ENCODE measurements around the gene ANKRD42.
A peak's percentile ranks its signal among the peaks of the same experiment; 100 is the strongest.

The ANKRD42 gene

GRCh38 chr11:83285151-83285770, 91.7 kb downstream of the ANKRD42 start:
- H3K4me2 ChIP-seq (ENCODE audit: insufficient read depth, low read length) = peak overlapping the region; percentile 84
- H2AFZ ChIP-seq (ENCODE audit: low read depth, low read length) = peak overlapping the region; percentile 92
- DNase-seq (no peak), ATAC-seq (ENCODE audit: insufficient read depth, low read depth) (peak; percentile 61)
- peak overlapping the region; percentile 94 for H3K9ac ChIP-seq (ENCODE audit: low read depth, low read length)
- peaks cover 40% of the 10 kb centered on the region for H3K79me2 ChIP-seq (ENCODE audit: insufficient read depth, low read length)
- peak overlapping the region; percentile 71 to 93 for H3K4me3 ChIP-seq (ENCODE audit: low read depth in 1 of 2, low read length in 2 of 2)
- H3K36me3 ChIP-seq (ENCODE audit: insufficient read depth, low read length) = no peaks in the 10 kb centered on the region; the same call in 1 of the 2 replicates
- H3K27me3 ChIP-seq (ENCODE audit: insufficient read depth, low read length, poor library complexity) = no peaks in the 10 kb centered on the region
- H4K20me1 ChIP-seq (ENCODE audit: insufficient read depth, low read length) = no peaks in the 10 kb centered on the region
- peaks cover 34% of the 10 kb centered on the region for H3K4me1 ChIP-seq (ENCODE audit: insufficient read depth, low read length)
- peak overlapping the region; percentile 99 for H3K27ac ChIP-seq (ENCODE audit: low read length)
- H3K9me3 ChIP-seq (ENCODE audit: insufficient read depth, low read length, severe bottlenecking) = no peaks in the 10 kb centered on the region
- no peak for TF ChIP-seq CTCF (IDR thresholded peaks at IDR 0.05; ENCODE audit: borderline replicate concordance, extremely low read depth, low read length, poor library complexity, severe bottlenecking)
- TF ChIP-seq EZH2 (IDR thresholded peaks at IDR 0.05; ENCODE audit: borderline replicate concordance, low read depth, low read length, severe bottlenecking) = no peak

GRCh38 chr11:83285771-83286528, 92.4 kb downstream of the ANKRD42 start, which contains the start of gene CCDC90B:
Gene CCDC90B (minus strand): TSS chr11:83286367. CDS start chr11:83285972, 395 bp downstream.
- H3K27ac ChIP-seq (ENCODE audit: low read length) = peak within 1 kb of the TSS; percentile 99
- no peaks in the 10 kb centered on the region; the same call in 1 of the 2 replicates for H3K36me3 ChIP-seq (ENCODE audit: insufficient read depth, low read length)
- no peak for TF ChIP-seq EZH2 (IDR thresholded peaks at IDR 0.05; ENCODE audit: borderline replicate concordance, low read depth, low read length, severe bottlenecking)
- peak; percentile 76 for TF ChIP-seq CTCF (IDR thresholded peaks at IDR 0.05; ENCODE audit: borderline replicate concordance, extremely low read depth, low read length, poor library complexity, severe bottlenecking)
- H2AFZ ChIP-seq (ENCODE audit: low read depth, low read length) = peak within 1 kb of the TSS; percentile 93
- H3K79me2 ChIP-seq (ENCODE audit: insufficient read depth, low read length) = peaks cover 36% of the 10 kb centered on the region
- H3K9me3 ChIP-seq (ENCODE audit: insufficient read depth, low read length, severe bottlenecking) = no peaks in the 10 kb centered on the region
- ATAC-seq (ENCODE audit: insufficient read depth, low read depth) (peak; percentile 90), DNase-seq (peak; percentile 95)
- no peaks in the 10 kb centered on the region for H3K27me3 ChIP-seq (ENCODE audit: insufficient read depth, low read length, poor library complexity)
- H3K9ac ChIP-seq (ENCODE audit: low read depth, low read length) = peak within 1 kb of the TSS; percentile 94
- H3K4me2 ChIP-seq (ENCODE audit: insufficient read depth, low read length) = peak within 1 kb of the TSS; percentile 84
- peaks cover 34% of the 10 kb centered on the region for H3K4me1 ChIP-seq (ENCODE audit: insufficient read depth, low read length)
- H4K20me1 ChIP-seq (ENCODE audit: insufficient read depth, low read length) = no peaks in the 10 kb centered on the region
- peak within 1 kb of the TSS; percentile 71 to 93 for H3K4me3 ChIP-seq (ENCODE audit: low read depth in 1 of 2, low read length in 2 of 2)

- DNase-seq = peak; percentile 6
Observed at GRCh38 chr11:83287631-83288030, 94.1 kb downstream of the ANKRD42 start.

More at GRCh38 chr11:83287631-83288030, 94.1 kb downstream of the ANKRD42 start:
- ATAC-seq (ENCODE audit: insufficient read depth, low read depth) = no peak
- Histone ChIP-seq H3K36me3 (ENCODE audit: insufficient read depth, low read length) (no peaks in the 10 kb centered on the region; the same call in 1 of the 2 replicates), H3K4me2 (ENCODE audit: insufficient read depth, low read length) (no peak overlapping the region), H3K79me2 (ENCODE audit: insufficient read depth, low read length) (peaks cover 31% of the 10 kb centered on the region), H3K27me3 (ENCODE audit: insufficient read depth, low read length, poor library complexity) (no peaks in the 10 kb centered on the region), H3K9me3 (ENCODE audit: insufficient read depth, low read length, severe bottlenecking) (no peaks in the 10 kb centered on the region), H2AFZ (ENCODE audit: low read depth, low read length) (0 out of 2 replicates have a peak overlapping the region, but pooled peaks have one; percentile 65), H3K4me1 (ENCODE audit: insufficient read depth, low read length) (peaks cover 31% of the 10 kb centered on the region), H3K27ac (ENCODE audit: low read length) (no peak overlapping the region), H4K20me1 (ENCODE audit: insufficient read depth, low read length) (no peaks in the 10 kb centered on the region), H3K9ac (ENCODE audit: low read depth, low read length) (no peak overlapping the region), H3K4me3 (ENCODE audit: low read depth in 1 of 2, low read length in 2 of 2) (no peak overlapping the region)
- TF ChIP-seq CTCF (IDR thresholded peaks at IDR 0.05; ENCODE audit: borderline replicate concordance, extremely low read depth, low read length, poor library complexity, severe bottlenecking) (no peak), EZH2 (IDR thresholded peaks at IDR 0.05; ENCODE audit: borderline replicate concordance, low read depth, low read length, severe bottlenecking) (no peak)

Data from DND-41 (cell line).